ENCODE results near the gene HHAT.

GRCh38 chr1:210434223-210434622, 105.5 kb downstream of the HHAT start:
- TF ChIP-seq CTCF (IDR thresholded peaks at IDR 0.05; ENCODE audit: borderline replicate concordance, extremely low read depth, low read length, poor library complexity, severe bottlenecking), result no peak
- no peak for TF ChIP-seq EZH2 (IDR thresholded peaks at IDR 0.05; ENCODE audit: borderline replicate concordance, low read depth, low read length, severe bottlenecking)
